Measurements from ENCODE around the gene FAM187B. TPM values are rescaled to one million over a fixed set of nuclear protein-coding genes. Genes with fewer than 3 reads are reported as not detected.

The FAM187B gene
- total RNA-seq, 1 experiment from 2014 or later = not detected

GRCh38 chr19:35178701-35179100 lies 49.8 kb downstream of the FAM187B start:
- no peak for TF ChIP-seq EZH2 (IDR thresholded peaks at IDR 0.05; ENCODE audit: low read depth)
- no peak for TF ChIP-seq CTCF (conservative IDR thresholded peaks at IDR 0.05)
- peaks cover 25% of the 10 kb centered on the region for H3K4me1 ChIP-seq (replicated peaks; ENCODE audit: insufficient read depth)
- H3K9me2 ChIP-seq (ENCODE audit: insufficient read depth) = no peaks in the 10 kb centered on the region
- H3K79me2 ChIP-seq (ENCODE audit: low read depth) = no peaks in the 10 kb centered on the region
- peaks cover 25% of the 10 kb centered on the region for H3F3A ChIP-seq (ENCODE audit: insufficient read depth, low read depth)
- H4K20me1 ChIP-seq (ENCODE audit: insufficient read depth) = no peaks in the 10 kb centered on the region
- no peak overlapping the region for H3K4me3 ChIP-seq
- H3K27ac ChIP-seq = no peak overlapping the region
- no peak overlapping the region for H3K4me2 ChIP-seq
- intact Hi-C loops (cut with micrococcal nuclease; ENCODE audit: unreplicated experiment) = no loop called here
- ChIA-PET CTCF (no interaction called here), POLR2A (ENCODE audit: unreplicated experiment) (interaction anchor here (0.6 kb wide), 1 partner anchor 15 kb away, joined by 3 read pairs; no protein-coding TSS in a partner anchor)
- no peak overlapping the region for H2AFZ ChIP-seq
- no peaks in the 10 kb centered on the region for H3K36me3 ChIP-seq (ENCODE audit: low read depth)
- H3K27me3 ChIP-seq (ENCODE audit: insufficient read depth, low read depth) = no peaks in the 10 kb centered on the region
- no TSS peak for BruUV-seq (replicated peaks)
- H3K9me3 ChIP-seq (ENCODE audit: insufficient read depth, low read depth) = no peaks in the 10 kb centered on the region
- DNase-seq = no peak

GRCh38 chr19:35177377-35178274 lies 50.9 kb downstream of the FAM187B start:
- Histone ChIP-seq H2AFZ (no peak overlapping the region), H3F3A (ENCODE audit: insufficient read depth, low read depth) (peaks cover 34% of the 10 kb centered on the region), H4K20me1 (ENCODE audit: insufficient read depth) (no peaks in the 10 kb centered on the region), H3K79me2 (ENCODE audit: low read depth) (no peaks in the 10 kb centered on the region), H3K36me3 (ENCODE audit: low read depth) (no peaks in the 10 kb centered on the region), H3K9me2 (ENCODE audit: insufficient read depth) (no peaks in the 10 kb centered on the region), H3K4me1 (replicated peaks; ENCODE audit: insufficient read depth) (peaks cover 25% of the 10 kb centered on the region), H3K9me3 (ENCODE audit: insufficient read depth, low read depth) (no peaks in the 10 kb centered on the region), H3K4me3 (no peak overlapping the region), H3K4me2 (no peak overlapping the region), H3K27me3 (ENCODE audit: insufficient read depth, low read depth) (no peaks in the 10 kb centered on the region), H3K27ac (no peak overlapping the region)
- no peak for TF ChIP-seq CTCF (conservative IDR thresholded peaks at IDR 0.05)
- TF ChIP-seq EZH2 (IDR thresholded peaks at IDR 0.05; ENCODE audit: low read depth) = no peak
- ChIA-PET POLR2A (ENCODE audit: unreplicated experiment) (no interaction called here), CTCF (interaction anchor here (0.7 kb wide), 1 partner anchor 24 kb away, joined by 3 read pairs; no protein-coding TSS in a partner anchor)
- intact Hi-C loops (cut with micrococcal nuclease; ENCODE audit: unreplicated experiment) = no loop called here
- no TSS peak for BruUV-seq (replicated peaks)
- DNase-seq = no peak

GRCh38 chr19:35176181-35176570 lies 52.4 kb downstream of the FAM187B start:
- Histone ChIP-seq H3K4me1 (replicated peaks; ENCODE audit: insufficient read depth) (peaks cover 25% of the 10 kb centered on the region), H3K9me2 (ENCODE audit: insufficient read depth) (no peaks in the 10 kb centered on the region), H3K4me2 (peak overlapping the region; percentile 12), H3F3A (ENCODE audit: insufficient read depth, low read depth) (peaks cover 49% of the 10 kb centered on the region), H3K36me3 (ENCODE audit: low read depth) (peaks cover 5% of the 10 kb centered on the region; the same call in 1 of the 2 replicates), H3K9me3 (ENCODE audit: insufficient read depth, low read depth) (no peaks in the 10 kb centered on the region), H2AFZ (no peak overlapping the region), H3K4me3 (no peak overlapping the region), H3K79me2 (ENCODE audit: low read depth) (no peaks in the 10 kb centered on the region), H4K20me1 (ENCODE audit: insufficient read depth) (no peaks in the 10 kb centered on the region), H3K27me3 (ENCODE audit: insufficient read depth, low read depth) (no peaks in the 10 kb centered on the region), H3K27ac (peak overlapping the region; percentile 19; the same call in 1 of the 2 replicates)
- POLR2A ChIA-PET (ENCODE audit: unreplicated experiment) = no interaction called here
- CTCF ChIA-PET = interaction anchor here (0.6 kb wide), 1 partner anchor 467 kb away, joined by 4 read pairs; no protein-coding TSS in a partner anchor
- DNase-seq = no peak
- intact Hi-C loops (cut with micrococcal nuclease; ENCODE audit: unreplicated experiment) = no loop called here
- no peak for TF ChIP-seq CTCF (conservative IDR thresholded peaks at IDR 0.05)
- no TSS peak for BruUV-seq (replicated peaks)

Other genes with a start within 250 kb of the FAM187B start
- gene GRAMD1A, start 228.4 kb downstream of the FAM187B start, total RNA-seq (2021) = 62.7 and 105 TPM in 2 replicates
- gene SCN1B, start 198.3 kb downstream of the FAM187B start, total RNA-seq (2021) = 2.4 and 3.0 TPM in 2 replicates
- 12.3 and 19.2 TPM in 2 replicates for gene HPN, start 187.0 kb downstream of the FAM187B start, total RNA-seq (2021)
- gene FXYD3, start 112.9 kb downstream of the FAM187B start, total RNA-seq (2021) = 240 and 287 TPM in 2 replicates
- gene LGI4, start 93.7 kb downstream of the FAM187B start, total RNA-seq (2021) = 1.2 and 1.3 TPM in 2 replicates
- gene FXYD1, start 89.9 kb downstream of the FAM187B start, total RNA-seq (2021) = not detected in 2 replicates
- not detected in 2 replicates for gene FXYD7, start 85.5 kb downstream of the FAM187B start, total RNA-seq (2021)
- gene FXYD5, start 74.0 kb downstream of the FAM187B start, total RNA-seq (2021) = 137 and 181 TPM in 2 replicates
- 131 and 145 TPM in 2 replicates for gene LSR, start 20.3 kb upstream of the FAM187B start, total RNA-seq (2021)
- gene USF2, start 40.2 kb upstream of the FAM187B start, total RNA-seq (2021) = 92.1 and 98.2 TPM in 2 replicates
- gene HAMP, start 53.8 kb upstream of the FAM187B start, total RNA-seq (2021) = 0.52 TPM in 1 of 2 replicates, not detected in the other
- gene MAG, start 63.4 kb upstream of the FAM187B start, total RNA-seq (2021) = 13.4 and 15.3 TPM in 2 replicates
- gene CD22, start 100.4 kb upstream of the FAM187B start, total RNA-seq (2021) = 28.1 and 29.8 TPM in 2 replicates
- 0.23 and 0.44 TPM in 2 replicates for gene FFAR1, start 119.2 kb upstream of the FAM187B start, total RNA-seq (2021)
- gene FFAR3, start 129.7 kb upstream of the FAM187B start, total RNA-seq (2021) = not detected in 2 replicates
- gene GPR42, start 142.3 kb upstream of the FAM187B start, total RNA-seq (2021) = not detected in 2 replicates
- gene FFAR2, start 219.5 kb upstream of the FAM187B start, total RNA-seq (2021) = not detected in 2 replicates

Measured in PC-9 (cell line).